Stimulated activated CD4-positive, alpha-beta T cell treated with anti-CD3 and anti-CD28 coated beads, TNF-alpha, amount 100 ng/mL, for 4 hours (primary cell): ENCODE data around the gene ALOXE3.

Experiments used
- DNase-seq, 3 experiments: peaks; one replicate each; pipeline ENCODE4 v3.0.0-alpha.2; 2020; ENCODE audit warnings: low read depth in 3 of 3

ALOXE3 gene

GRCh38 chr17:8117980-8118768 is at the start of gene ALOXE3:
TSS of gene ALOXE3 (minus strand) at chr17:8118514. CDS start at chr17:8117990, 524 bp downstream.
- peak in 1 of 3 experiments; percentile 35 for DNase-seq

- no peak for DNase-seq
These were observed 49.2 kb upstream of the ALOXE3 start for GRCh38 chr17:8167526-8167925.

DNA sequence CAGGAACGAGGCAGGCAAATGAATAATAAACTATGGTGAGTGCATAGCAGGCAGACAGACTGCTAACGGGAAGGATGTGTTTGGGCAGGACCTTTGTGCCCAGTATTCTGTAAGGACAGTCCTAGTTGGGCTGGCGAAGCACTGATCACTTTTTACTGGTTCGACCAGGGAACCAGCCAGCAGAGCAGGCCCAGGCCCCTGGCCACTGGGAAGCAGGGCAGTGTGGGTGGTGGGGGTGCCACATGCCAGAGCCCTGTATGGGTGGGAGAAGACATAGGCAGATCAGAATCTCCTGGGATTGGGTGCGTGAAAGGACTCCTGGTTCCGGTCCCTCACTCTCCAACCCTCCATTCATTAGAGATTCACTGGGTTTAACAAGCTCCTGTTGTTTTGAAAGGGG is 48.4 kb upstream of the ALOXE3 start:
- no peak for DNase-seq

GRCh38 chr17:8164815-8165131 is 46.5 kb upstream of the ALOXE3 start:
- no peak for DNase-seq

GRCh38 chr17:8163978-8164814 is 45.9 kb upstream of the ALOXE3 start:
- DNase-seq: peak in 2 of 3 experiments; percentile 36 to 51

- no peak for DNase-seq
These were observed 45.0 kb upstream of the ALOXE3 start for GRCh38 chr17:8162997-8163977.

GRCh38 chr17:8162233-8162996 is 44.1 kb upstream of the ALOXE3 start, which contains the start of gene VAMP2:
TSS of gene VAMP2 (minus strand) at chr17:8162948. CDS start at chr17:8162879, 69 bp downstream.
- peak; percentile 68 to 70 (median 69) for DNase-seq

DNA sequence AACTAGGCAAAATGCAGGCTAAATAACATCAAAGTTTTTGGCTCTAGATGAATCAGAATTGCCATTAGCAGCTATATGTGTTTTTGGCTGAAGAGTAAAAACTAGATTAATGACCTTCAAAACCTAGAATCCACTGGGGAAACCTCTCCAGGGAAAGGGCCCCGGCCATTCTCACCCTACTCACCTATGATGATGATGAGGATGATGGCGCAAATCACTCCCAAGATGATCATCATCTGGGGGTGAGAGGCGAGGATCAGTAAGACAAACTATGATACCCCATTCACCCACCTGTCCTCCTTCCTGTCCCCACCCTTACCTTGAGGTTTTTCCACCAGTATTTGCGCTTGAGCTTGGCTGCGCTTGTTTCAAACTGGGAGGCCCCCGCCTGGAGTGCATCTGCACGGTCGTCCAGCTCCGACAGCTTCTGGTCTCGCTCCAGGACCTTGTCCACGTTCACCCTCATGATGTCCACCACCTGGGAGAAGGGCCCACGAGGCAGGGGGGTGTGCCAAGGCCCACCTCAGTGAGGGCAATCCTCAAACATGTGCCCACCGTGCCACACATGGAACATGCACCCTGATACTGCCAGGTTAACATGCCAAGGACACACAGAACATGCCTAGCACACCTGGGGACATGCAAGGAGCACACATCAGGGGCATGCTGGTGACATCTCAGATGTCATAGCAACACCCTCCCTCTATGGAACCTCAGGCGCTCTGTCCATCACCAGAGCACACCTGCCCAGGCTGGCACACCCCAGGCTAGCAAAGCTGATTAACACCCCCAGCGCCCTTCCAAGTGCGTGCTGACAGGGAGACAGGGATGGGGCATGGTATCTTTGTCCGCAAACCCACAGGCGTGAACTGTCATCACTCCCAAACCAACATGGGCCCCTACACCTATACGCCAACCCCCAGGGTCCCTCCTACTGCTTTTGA is 43.2 kb upstream of the ALOXE3 start:
- no peak for DNase-seq

DNA sequence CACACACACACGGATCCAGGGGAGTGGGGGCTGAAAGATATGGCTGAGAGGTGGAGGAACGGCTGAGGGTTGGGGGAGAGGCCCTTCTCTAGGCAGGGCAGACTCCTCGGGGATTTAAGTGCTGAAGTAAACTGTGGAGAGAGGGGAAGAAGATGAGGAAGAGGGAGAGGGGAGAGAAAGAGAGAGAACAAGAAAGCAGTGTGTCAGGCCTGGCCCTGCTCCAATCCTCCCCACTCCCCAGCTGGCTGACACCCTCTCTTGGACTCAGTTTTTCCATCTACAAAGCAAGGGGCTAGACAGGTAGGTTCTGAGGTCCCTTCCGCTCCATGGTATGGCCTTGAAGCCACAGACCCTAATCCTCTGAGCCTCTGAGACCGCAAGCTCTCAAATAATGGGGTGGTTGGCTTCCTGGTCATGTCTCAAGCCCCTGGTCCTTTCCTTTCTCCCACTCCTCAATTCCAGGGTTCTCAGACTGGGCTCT is 42.5 kb upstream of the ALOXE3 start:
- DNase-seq: no peak

GRCh38 chr17:8160224-8160577 is 41.9 kb upstream of the ALOXE3 start:
- DNase-seq: no peak

- no peak for DNase-seq
These were observed 41.3 kb upstream of the ALOXE3 start for GRCh38 chr17:8159459-8160223.

- no peak for DNase-seq
These were observed 40.7 kb upstream of the ALOXE3 start for GRCh38 chr17:8159032-8159400.

- peak; percentile 74 to 79 (median 76) for DNase-seq
These were observed 40.1 kb upstream of the ALOXE3 start for GRCh38 chr17:8158267-8159031.

GRCh38 chr17:8156246-8156992 is 38.1 kb upstream of the ALOXE3 start:
- DNase-seq: peak; percentile 99 to 100 (median 100)

DNA sequence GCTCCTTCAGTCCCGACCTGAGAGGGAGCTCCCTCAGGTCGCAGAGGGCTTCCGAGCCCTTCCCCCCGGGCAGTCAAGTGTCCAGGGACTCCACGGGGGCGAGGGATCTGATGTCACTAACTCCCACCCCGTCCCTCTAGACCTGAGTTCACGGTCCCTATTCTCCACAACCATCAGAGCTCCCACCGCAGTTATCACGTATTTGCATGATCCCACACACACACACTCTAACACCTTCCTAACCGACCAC is 37.6 kb upstream of the ALOXE3 start:
- no peak for DNase-seq

GRCh38 chr17:8155231-8155995 is 37.1 kb upstream of the ALOXE3 start:
- DNase-seq: no peak

- no peak for DNase-seq
These were observed 36.4 kb upstream of the ALOXE3 start for GRCh38 chr17:8154608-8155155.
